ENCODE results near the gene RAB3A.

- TF ChIP-seq POLR2A (IDR thresholded peaks at IDR 0.05): no peak
- no peak for TF ChIP-seq CTCF (IDR thresholded peaks at IDR 0.05)
- TF ChIP-seq POLR2AphosphoS5 (IDR thresholded peaks at IDR 0.05): no peak
Observed at GRCh38 chr19:18183529-18183928, 20.3 kb downstream of the RAB3A start.

All from stomach (tissue), 4 donors.